SK-N-SH (cell line): ENCODE results near the gene PFKM. TPM values are rescaled to one million over a fixed set of nuclear protein-coding genes. Genes with fewer than 3 reads are reported as not detected.
A peak's percentile ranks its signal among the peaks of the same experiment; 100 is the strongest.

ENCODE experiments used
- CTCF ChIA-PET: fragments of 300-600, 350-600 bp; formaldehyde crosslinking; extraction: SDS; loops from one replicate; lab custom pipeline; 2021; lab: Yijun Ruan, JAX
- POLR2A ChIA-PET: fragments of 350-600 bp; sonication (Branson Sonifier 250); formaldehyde crosslinking; extraction: SDS; loops from one replicate; lab custom pipeline; 2020; ENCODE audit warnings: antibody characterized with exemption, inconsistent platforms; lab: Yijun Ruan, JAX
- DNase-seq: peaks from one replicate; pipeline ENCODE4 v3.0.0; 2012
- H2AFZ ChIP-seq: fragments of 200-600 bp; sonication (generic); 2 replicates; pipeline ENCODE4 v1.8.1; 2016; ENCODE audit warnings: antibody characterized with exemption, mild to moderate bottlenecking, low read depth
- H3F3A ChIP-seq: fragments of 200-600 bp; sonication (generic); replicated peaks from 2 replicates; pipeline ENCODE3; 2016; ENCODE audit warnings: antibody characterized with exemption, mild to moderate bottlenecking; ENCODE audit not compliant: insufficient read depth
- H3K27ac ChIP-seq, 2 experiments: fragments of 200-500 bp in 1 of 2; fragments of 200-600 bp in 1 of 2; sonication (Bioruptor generic) in 1 of 2; sonication (generic), shearing (Covaris generic) in 1 of 2; 2 replicates each; pipeline versions ENCODE4 v1.5.1 to v1.6.1; 2014 to 2016; ENCODE audit warnings: low read depth in 2 of 2, inconsistent platforms in 1 of 2, low read length in 1 of 2, mild to moderate bottlenecking in 1 of 2, mixed read lengths in 1 of 2
- H3K27me3 ChIP-seq: fragments of 200-600 bp; sonication (generic), shearing (Covaris generic); 2 replicates; pipeline ENCODE4 v1.6.1; 2016; ENCODE audit warnings: mixed run types; ENCODE audit not compliant: insufficient read depth
- H3K36me3 ChIP-seq, 2 experiments: fragments of 200-500 bp in 1 of 2; fragments of 200-600 bp in 1 of 2; sonication (Bioruptor generic) in 1 of 2; sonication (generic) in 1 of 2; replicated peaks in 1 of 2; 2 replicates each; pipeline versions ENCODE3 to v1.5.1; 2014 to 2016; ENCODE audit warnings: low read length in 1 of 2, mild to moderate bottlenecking in 1 of 2; ENCODE audit not compliant: insufficient read depth in 2 of 2, control insufficient read depth in 1 of 2
- H3K4me1 ChIP-seq, 2 experiments: fragments of 200-500 bp in 1 of 2; fragments of 200-600 bp in 1 of 2; sonication (Bioruptor generic) in 1 of 2; sonication (generic), shearing (Covaris generic) in 1 of 2; 2 replicates each; pipeline versions ENCODE4 v1.5.1 to v1.6.1; 2014 to 2016; ENCODE audit warnings: low read depth in 1 of 2, low read length in 1 of 2, mixed run types in 1 of 2; ENCODE audit not compliant: insufficient read depth in 2 of 2, control insufficient read depth in 1 of 2
- H3K4me2 ChIP-seq: fragments of 200-600 bp; sonication (generic), shearing (Covaris generic); 2 replicates; pipeline ENCODE4 v1.6.1; 2017; ENCODE audit warnings: mixed run types
- H3K4me3 ChIP-seq, 2 experiments: fragments of 200-500 bp in 1 of 2; fragments of 200-600 bp in 1 of 2; sonication (Bioruptor generic) in 1 of 2; sonication (generic), shearing (Covaris generic) in 1 of 2; 2 replicates each; pipeline versions ENCODE4 v1.5.1 to v1.8.1; 2014 to 2016; ENCODE audit warnings: low read depth in 2 of 2, inconsistent platforms in 1 of 2, low read length in 1 of 2, mild to moderate bottlenecking in 1 of 2, mixed read lengths in 1 of 2, moderate library complexity in 1 of 2
- H3K79me2 ChIP-seq: fragments of 200-600 bp; sonication (generic); 2 replicates; pipeline ENCODE4 v1.8.1; 2017; ENCODE audit warnings: mild to moderate bottlenecking; ENCODE audit not compliant: insufficient read depth
- H3K9ac ChIP-seq: fragments of 200-600 bp; sonication (generic); 2 replicates; pipeline ENCODE4 v1.6.1; 2017; ENCODE audit warnings: mixed run types
- H3K9me2 ChIP-seq: fragments of 200-600 bp; sonication (generic); 2 replicates; pipeline ENCODE4 v1.6.1; 2017; ENCODE audit warnings: mixed run types
- H3K9me3 ChIP-seq: fragments of 200-600 bp; sonication (generic); 2 replicates; pipeline ENCODE4 v1.6.1; 2017; ENCODE audit warnings: mixed run types, mild to moderate bottlenecking, moderate library complexity
- H4K20me1 ChIP-seq: fragments of 200-600 bp; sonication (generic); 2 replicates; pipeline ENCODE4 v1.6.1; 2017; ENCODE audit warnings: mild to moderate bottlenecking, mixed run types; ENCODE audit not compliant: insufficient read depth
- EP300 ChIP-seq, 2 experiments: IDR thresholded peaks; 2 replicates each; pipeline versions ENCODE4 v1.4.0 to v1.6.1; 2012; ENCODE audit warnings: borderline replicate concordance in 1 of 2, low read depth in 1 of 2, low read length in 1 of 2
- FOXJ3 ChIP-seq: sonication (generic); formaldehyde crosslinking; IDR thresholded peaks from 2 replicates; pipeline ENCODE4 v1.5.1; 2020; ENCODE audit warnings: mild to moderate bottlenecking, missing genetic modification reagents
- FOXM1 ChIP-seq: IDR thresholded peaks from 2 replicates; pipeline ENCODE4 v1.4.0; 2012; ENCODE audit warnings: low read depth, mild to moderate bottlenecking
- JUND ChIP-seq: IDR thresholded peaks from 2 replicates; pipeline ENCODE4 v1.4.0; 2012
- NFIC ChIP-seq: IDR thresholded peaks from 2 replicates; pipeline ENCODE4 v1.4.0; 2012; ENCODE audit warnings: borderline replicate concordance
- NRF1 ChIP-seq: IDR thresholded peaks from 2 replicates; pipeline ENCODE4 v1.6.1; 2012; ENCODE audit warnings: low read depth, mild to moderate bottlenecking, low read length
- POLR2AphosphoS5 ChIP-seq: IDR thresholded peaks from 2 replicates; pipeline ENCODE4 v1.6.1; 2012; ENCODE audit warnings: low read depth, low read length
- RFX5 ChIP-seq: IDR thresholded peaks from 2 replicates; pipeline ENCODE4 v1.6.1; 2012; ENCODE audit warnings: mild to moderate bottlenecking, improper control_type of control experiment, low read length
- SIN3A ChIP-seq: IDR thresholded peaks from 2 replicates; pipeline ENCODE4 v1.6.1; 2012; ENCODE audit warnings: low read depth, mild to moderate bottlenecking, low read length, moderate library complexity, borderline replicate concordance
- TAF1 ChIP-seq: IDR thresholded peaks from 2 replicates; pipeline ENCODE4 v1.6.1; 2012; ENCODE audit warnings: low read depth, mild to moderate bottlenecking, low read length, moderate library complexity, borderline replicate concordance
- WGBS: methylation state at CpG from one replicate; pipeline ENCODE4 v1.1.6; 2017; ENCODE audit warnings: low lambda C conversion rate; 5-methylcytosine and 5-hydroxymethylcytosine counted together
- polyA plus RNA-seq, 3 experiments: library from polyadenylated mRNA; depleted of rRNA; stranded (reverse); fragments of >200 nt; gene quantifications; 2 replicates each; pipeline ENCODE4 v1.2.3, GENCODE V29; 2012
- TF ChIP-seq, protein P1 (sequence below): IDR thresholded peaks from 2 replicates; pipeline ENCODE4 v1.4.0; 2012; ENCODE audit warnings: low read depth
- TF ChIP-seq, protein P2 (sequence below): IDR thresholded peaks from 2 replicates; pipeline ENCODE4 v1.6.1; 2012; ENCODE audit warnings: mild to moderate bottlenecking, low read depth, low read length, moderate library complexity
- TF ChIP-seq, protein P3 (sequence below): IDR thresholded peaks from 2 replicates; pipeline ENCODE4 v1.4.0; 2012; ENCODE audit warnings: low read depth, borderline replicate concordance

Gene PFKM
- polyA plus RNA-seq, 1 of the 3 experiments (the other 2 are of a cell fraction), result 85.0 TPM

DNA sequence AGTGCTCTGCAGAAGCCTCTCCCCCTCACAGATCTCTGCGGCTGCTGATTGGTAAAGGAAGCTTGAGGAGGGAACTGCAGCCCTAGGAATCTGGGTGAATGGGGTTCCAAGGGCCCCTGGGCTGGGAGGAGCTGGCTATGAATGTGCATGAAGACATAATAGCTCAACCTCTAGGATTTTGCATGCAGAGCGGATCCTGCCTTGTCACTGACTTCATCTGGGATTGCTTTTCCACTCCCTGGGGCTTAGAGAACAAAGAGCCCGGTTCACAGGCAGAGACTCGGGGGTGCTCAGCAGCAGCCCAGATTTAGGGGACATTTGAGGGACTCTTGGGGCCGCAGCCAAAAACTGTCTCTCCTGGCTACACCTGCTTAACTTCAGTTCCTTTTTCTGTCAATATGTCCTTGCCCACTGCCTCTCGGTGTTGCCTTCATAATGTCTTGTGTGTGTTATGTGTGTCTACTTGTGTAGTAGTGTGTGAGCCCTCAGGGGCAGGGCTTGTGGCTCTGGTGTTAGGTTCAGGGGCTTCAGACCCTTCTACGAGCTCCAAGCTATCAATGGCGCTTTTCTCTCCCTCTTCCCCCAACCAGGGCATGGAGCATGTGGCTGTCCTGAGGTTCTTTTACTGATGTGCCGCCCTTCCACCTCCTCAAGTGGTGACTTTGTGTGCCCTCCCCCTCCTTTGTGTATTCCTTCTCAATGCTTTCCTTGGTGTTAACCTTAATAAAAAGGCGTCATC is 66.2 kb downstream of the PFKM start:
- no peak for DNase-seq
- Histone ChIP-seq H3K4me3 (peak overlapping the region; percentile 65 to 90; a peak in 2 of 4 replicates), H3K9me2 (no peaks in the 10 kb centered on the region), H3K27ac (no peak overlapping the region), H3K36me3 (no peaks in the 10 kb centered on the region), H3K9ac (no peak overlapping the region), H3K9me3 (no peaks in the 10 kb centered on the region), H3K27me3 (no peaks in the 10 kb centered on the region), H3F3A (no peaks in the 10 kb centered on the region), H2AFZ (no peak overlapping the region), H3K79me2 (no peaks in the 10 kb centered on the region), H3K4me1 (peaks cover 9 to 26% of the 10 kb centered on the region in 2 experiments; a peak in 3 of 4 replicates), H3K4me2 (peak overlapping the region; percentile 83), H4K20me1 (no peaks in the 10 kb centered on the region)
- 91% methylated on average over 10 of the region's 10 CpGs for WGBS
- ChIA-PET POLR2A (interaction anchor here (1.5 kb wide), 1 partner anchor 12 kb away, joined by 3 read pairs; no protein-coding TSS in a partner anchor), CTCF (interaction anchor here (1.3 to 8.2 kb wide), 5 partner anchors 14 to 433 kb away, joined by 4 to 90 read pairs (median 5); partner anchors contain the start of gene ASB8)
- TF ChIP-seq SIN3A (no peak), NFIC (no peak), NRF1 (no peak), EP300 (IDR thresholded peaks at IDR 0.05; ENCODE audit: borderline replicate concordance in 1 of 2, low read depth in 1 of 2, low read length in 1 of 2) (no peak), FOXJ3 (CRISPR knock-in tag) (no peak), RFX5 (no peak), FOXM1 (no peak), JUND (no peak), TAF1 (no peak), POLR2AphosphoS5 (no peak)
- TF ChIP-seq, protein P1, sequence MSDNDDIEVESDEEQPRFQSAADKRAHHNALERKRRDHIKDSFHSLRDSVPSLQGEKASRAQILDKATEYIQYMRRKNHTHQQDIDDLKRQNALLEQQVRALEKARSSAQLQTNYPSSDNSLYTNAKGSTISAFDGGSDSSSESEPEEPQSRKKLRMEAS, result no peak
- TF ChIP-seq, protein P2, sequence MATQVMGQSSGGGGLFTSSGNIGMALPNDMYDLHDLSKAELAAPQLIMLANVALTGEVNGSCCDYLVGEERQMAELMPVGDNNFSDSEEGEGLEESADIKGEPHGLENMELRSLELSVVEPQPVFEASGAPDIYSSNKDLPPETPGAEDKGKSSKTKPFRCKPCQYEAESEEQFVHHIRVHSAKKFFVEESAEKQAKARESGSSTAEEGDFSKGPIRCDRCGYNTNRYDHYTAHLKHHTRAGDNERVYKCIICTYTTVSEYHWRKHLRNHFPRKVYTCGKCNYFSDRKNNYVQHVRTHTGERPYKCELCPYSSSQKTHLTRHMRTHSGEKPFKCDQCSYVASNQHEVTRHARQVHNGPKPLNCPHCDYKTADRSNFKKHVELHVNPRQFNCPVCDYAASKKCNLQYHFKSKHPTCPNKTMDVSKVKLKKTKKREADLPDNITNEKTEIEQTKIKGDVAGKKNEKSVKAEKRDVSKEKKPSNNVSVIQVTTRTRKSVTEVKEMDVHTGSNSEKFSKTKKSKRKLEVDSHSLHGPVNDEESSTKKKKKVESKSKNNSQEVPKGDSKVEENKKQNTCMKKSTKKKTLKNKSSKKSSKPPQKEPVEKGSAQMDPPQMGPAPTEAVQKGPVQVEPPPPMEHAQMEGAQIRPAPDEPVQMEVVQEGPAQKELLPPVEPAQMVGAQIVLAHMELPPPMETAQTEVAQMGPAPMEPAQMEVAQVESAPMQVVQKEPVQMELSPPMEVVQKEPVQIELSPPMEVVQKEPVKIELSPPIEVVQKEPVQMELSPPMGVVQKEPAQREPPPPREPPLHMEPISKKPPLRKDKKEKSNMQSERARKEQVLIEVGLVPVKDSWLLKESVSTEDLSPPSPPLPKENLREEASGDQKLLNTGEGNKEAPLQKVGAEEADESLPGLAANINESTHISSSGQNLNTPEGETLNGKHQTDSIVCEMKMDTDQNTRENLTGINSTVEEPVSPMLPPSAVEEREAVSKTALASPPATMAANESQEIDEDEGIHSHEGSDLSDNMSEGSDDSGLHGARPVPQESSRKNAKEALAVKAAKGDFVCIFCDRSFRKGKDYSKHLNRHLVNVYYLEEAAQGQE, result no peak
- TF ChIP-seq, protein P3, sequence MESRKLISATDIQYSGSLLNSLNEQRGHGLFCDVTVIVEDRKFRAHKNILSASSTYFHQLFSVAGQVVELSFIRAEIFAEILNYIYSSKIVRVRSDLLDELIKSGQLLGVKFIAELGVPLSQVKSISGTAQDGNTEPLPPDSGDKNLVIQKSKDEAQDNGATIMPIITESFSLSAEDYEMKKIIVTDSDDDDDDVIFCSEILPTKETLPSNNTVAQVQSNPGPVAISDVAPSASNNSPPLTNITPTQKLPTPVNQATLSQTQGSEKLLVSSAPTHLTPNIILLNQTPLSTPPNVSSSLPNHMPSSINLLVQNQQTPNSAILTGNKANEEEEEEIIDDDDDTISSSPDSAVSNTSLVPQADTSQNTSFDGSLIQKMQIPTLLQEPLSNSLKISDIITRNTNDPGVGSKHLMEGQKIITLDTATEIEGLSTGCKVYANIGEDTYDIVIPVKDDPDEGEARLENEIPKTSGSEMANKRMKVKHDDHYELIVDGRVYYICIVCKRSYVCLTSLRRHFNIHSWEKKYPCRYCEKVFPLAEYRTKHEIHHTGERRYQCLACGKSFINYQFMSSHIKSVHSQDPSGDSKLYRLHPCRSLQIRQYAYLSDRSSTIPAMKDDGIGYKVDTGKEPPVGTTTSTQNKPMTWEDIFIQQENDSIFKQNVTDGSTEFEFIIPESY, result no peak
